Keratinocyte (primary cell): Measurements from ENCODE around the gene PFN1. TPM values are rescaled to one million over a fixed set of nuclear protein-coding genes. Genes with fewer than 3 reads are reported as not detected.

ENCODE experiments used
- DNase-seq: peaks from one replicate; pipeline ENCODE4 v3.0.0-alpha.2; 2011; ENCODE audit warnings: low read depth, missing footprints, low spot score
- FAIRE-seq: peaks from 2 replicates; lab custom pipeline; 2011; peaks lifted over from hg19 to GRCh38; lab: Jason Lieb, UNC
- H2AFZ ChIP-seq: 2 replicates; pipeline ENCODE4 v1.6.0; 2012; ENCODE audit warnings: low read length, control low read depth, inconsistent platforms; ENCODE audit not compliant: control insufficient read depth
- H3K27ac ChIP-seq: 2 replicates; pipeline ENCODE4 v1.5.1; 2011; ENCODE audit warnings: low read length; ENCODE audit not compliant: control insufficient read depth, insufficient read depth
- H3K27me3 ChIP-seq: 3 replicates; pipeline ENCODE4 v1.6.0; 2011; ENCODE audit warnings: low read length; ENCODE audit not compliant: control insufficient read depth, insufficient read depth; ENCODE audit errors: extremely low read depth
- H3K36me3 ChIP-seq, 2 experiments: 2 replicates in 1 of 2; 3 replicates in 1 of 2; pipeline ENCODE4 v1.5.1; 2011; ENCODE audit warnings: low read length in 2 of 2, mild to moderate bottlenecking in 1 of 2; ENCODE audit not compliant: control insufficient read depth in 2 of 2, insufficient read depth in 2 of 2; ENCODE audit errors: extremely low read depth in 1 of 2
- H3K4me1 ChIP-seq: 3 replicates; pipeline ENCODE4 v1.5.1; 2011; ENCODE audit warnings: low read length; ENCODE audit not compliant: control insufficient read depth, insufficient read depth; ENCODE audit errors: extremely low read depth
- H3K4me2 ChIP-seq: 3 replicates; pipeline ENCODE4 v1.6.0; 2011; ENCODE audit warnings: low read depth, low read length; ENCODE audit not compliant: control insufficient read depth, insufficient read depth; ENCODE audit errors: extremely low read depth
- H3K4me3 ChIP-seq, 3 experiments: fragments of 200-600 bp in 1 of 3; sonication (generic) in 1 of 3; 2 replicates in 2 of 3; 3 replicates in 1 of 3; pipeline ENCODE4 v1.5.1; 2011 to 2016; ENCODE audit warnings: low read length in 3 of 3, mild to moderate bottlenecking in 3 of 3, control low read depth in 2 of 3, inconsistent platforms in 1 of 3, low read depth in 1 of 3, mixed read lengths in 1 of 3, mixed run types in 1 of 3, moderate library complexity in 1 of 3; ENCODE audit not compliant: control insufficient read depth in 2 of 3, insufficient read depth in 2 of 3; ENCODE audit errors: extremely low read depth in 1 of 3
- H3K79me2 ChIP-seq: 2 replicates; pipeline ENCODE4 v1.6.0; 2012; ENCODE audit warnings: low read length; ENCODE audit not compliant: control insufficient read depth, insufficient read depth
- H3K9ac ChIP-seq: 3 replicates; pipeline ENCODE4 v1.6.0; 2011; ENCODE audit warnings: low read length; ENCODE audit not compliant: control insufficient read depth, insufficient read depth; ENCODE audit errors: extremely low read depth
- H3K9me1 ChIP-seq: 3 replicates; pipeline ENCODE4 v1.6.0; 2011; ENCODE audit warnings: low read length; ENCODE audit not compliant: control insufficient read depth, insufficient read depth; ENCODE audit errors: extremely low read depth
- H3K9me3 ChIP-seq: 2 replicates; pipeline ENCODE4 v1.5.1; 2012; ENCODE audit warnings: low read depth, low read length; ENCODE audit not compliant: control insufficient read depth
- H4K20me1 ChIP-seq: 3 replicates; pipeline ENCODE4 v1.6.0; 2011; ENCODE audit warnings: low read length; ENCODE audit not compliant: control insufficient read depth, insufficient read depth; ENCODE audit errors: extremely low read depth
- CTCF ChIP-seq, 3 experiments: IDR thresholded peaks in 1 of 3; conservative IDR thresholded peaks in 1 of 3; optimal IDR thresholded peaks in 1 of 3; 2 replicates in 2 of 3; 3 replicates in 1 of 3; pipeline versions ENCODE3 to v1.5.1; 2011; ENCODE audit warnings: low read length in 3 of 3, mild to moderate bottlenecking in 3 of 3, moderate library complexity in 2 of 3, control low read depth in 1 of 3, inconsistent platforms in 1 of 3; ENCODE audit not compliant: insufficient read depth in 2 of 3; ENCODE audit errors: extremely low read depth in 1 of 3
- EZH2 ChIP-seq: IDR thresholded peaks from one replicate; pipeline ENCODE4 v1.6.1; 2012; ENCODE audit warnings: inconsistent platforms, mild to moderate bottlenecking, low read length, moderate library complexity
- dilution Hi-C: fragments of 300-500 bp; cut with MboI; formaldehyde crosslinking; loops from one replicate; pipeline ENCODE4 v1.7.0; 2020; ENCODE audit warnings: low sequenced_read_pairs; ENCODE audit not compliant: extremely low pct_ligation_motif_present
- polyA plus RNA-seq, 5 experiments: library from polyadenylated mRNA; depleted of rRNA in 3 of 5; stranded (reverse) in 3 of 5; stranded (forward) in 1 of 5; unstranded in 1 of 5; fragments of >200 nt; gene quantifications; 1 replicate in 1 of 5; 2 replicates in 3 of 5; 3 replicates in 1 of 5; pipeline versions ENCODE4 v1.2.1 to v1.2.3, GENCODE V29; 2011 to 2012; ENCODE audit warnings: missing spikeins in 2 of 5, low read depth in 1 of 5, low replicate concordance in 1 of 5

Gene PFN1
- polyA plus RNA-seq, 1 donor (not counting 4 experiments of a cell fraction or from before 2014, with no cell fraction given): 1,435 TPM

DNA sequence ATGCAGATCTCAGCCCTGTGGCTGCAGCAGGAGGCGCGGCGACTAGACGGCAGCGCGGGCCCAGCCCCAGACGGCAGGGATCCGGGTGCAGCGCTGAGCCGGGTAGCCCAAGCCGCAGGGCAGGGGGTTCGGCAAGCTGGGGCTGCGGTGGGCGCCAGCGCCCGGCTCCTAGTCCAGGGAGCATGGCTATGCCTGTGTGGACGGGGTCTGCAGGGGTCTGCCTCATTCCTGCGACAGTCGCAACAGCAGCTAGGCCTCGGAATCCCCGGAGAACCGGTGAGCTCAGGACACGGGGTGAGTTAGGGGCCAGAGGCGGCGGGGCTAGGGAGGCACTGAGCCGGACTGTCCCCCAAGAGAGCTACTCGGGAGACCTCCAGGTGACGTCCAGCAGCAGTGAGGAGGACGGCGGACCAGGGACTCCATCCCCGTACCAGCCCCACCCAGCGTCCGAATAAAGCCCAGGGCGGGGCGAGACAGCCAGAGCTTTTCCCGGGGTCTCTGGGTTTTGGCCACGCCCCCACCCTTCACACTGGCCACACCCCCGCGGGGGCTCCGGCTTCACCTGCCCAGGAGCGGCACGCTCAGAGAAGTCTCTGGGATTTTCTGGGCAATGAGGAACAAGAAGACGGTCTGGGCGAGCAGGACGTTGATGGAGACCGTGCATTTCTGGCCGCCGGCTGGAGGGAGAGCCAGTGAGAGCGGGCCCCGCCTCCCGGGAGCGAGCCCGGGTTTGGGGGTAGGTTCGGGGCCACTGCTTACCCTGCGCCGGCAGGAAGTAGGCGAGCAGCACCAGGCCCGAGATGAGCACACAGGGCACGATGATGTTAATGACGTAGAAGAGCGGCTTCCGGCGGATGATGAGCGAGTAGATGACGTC lies 47.9 kb downstream of the PFN1 start:
- no peaks in the 10 kb centered on the region for H3K27me3 ChIP-seq
- peaks cover 8 to 14% of the 10 kb centered on the region in 2 experiments for H3K36me3 ChIP-seq
- H3K27ac ChIP-seq: no peak overlapping the region
- dilution Hi-C loops: no loop called here
- H2AFZ ChIP-seq: no peak overlapping the region
- no peak overlapping the region for H3K9ac ChIP-seq
- peaks cover 15% of the 10 kb centered on the region for H4K20me1 ChIP-seq
- H3K4me2 ChIP-seq: no peak overlapping the region
- no peaks in the 10 kb centered on the region for H3K79me2 ChIP-seq
- no peak for FAIRE-seq
- H3K4me3 ChIP-seq: no peak overlapping the region
- H3K9me1 ChIP-seq: no peaks in the 10 kb centered on the region
- peaks cover 16% of the 10 kb centered on the region for H3K4me1 ChIP-seq
- no peak for DNase-seq
- TF ChIP-seq EZH2 (no peak), CTCF (optimal IDR thresholded peaks at IDR 0.05 in 1 of 3, IDR thresholded peaks at IDR 0.05 in 1 of 3, conservative IDR thresholded peaks at IDR 0.05 in 1 of 3; ENCODE audit: extremely low read depth in 1 of 3, insufficient read depth in 2 of 3, low read length in 3 of 3) (no peak)
- H3K9me3 ChIP-seq: no peaks in the 10 kb centered on the region

DNA sequence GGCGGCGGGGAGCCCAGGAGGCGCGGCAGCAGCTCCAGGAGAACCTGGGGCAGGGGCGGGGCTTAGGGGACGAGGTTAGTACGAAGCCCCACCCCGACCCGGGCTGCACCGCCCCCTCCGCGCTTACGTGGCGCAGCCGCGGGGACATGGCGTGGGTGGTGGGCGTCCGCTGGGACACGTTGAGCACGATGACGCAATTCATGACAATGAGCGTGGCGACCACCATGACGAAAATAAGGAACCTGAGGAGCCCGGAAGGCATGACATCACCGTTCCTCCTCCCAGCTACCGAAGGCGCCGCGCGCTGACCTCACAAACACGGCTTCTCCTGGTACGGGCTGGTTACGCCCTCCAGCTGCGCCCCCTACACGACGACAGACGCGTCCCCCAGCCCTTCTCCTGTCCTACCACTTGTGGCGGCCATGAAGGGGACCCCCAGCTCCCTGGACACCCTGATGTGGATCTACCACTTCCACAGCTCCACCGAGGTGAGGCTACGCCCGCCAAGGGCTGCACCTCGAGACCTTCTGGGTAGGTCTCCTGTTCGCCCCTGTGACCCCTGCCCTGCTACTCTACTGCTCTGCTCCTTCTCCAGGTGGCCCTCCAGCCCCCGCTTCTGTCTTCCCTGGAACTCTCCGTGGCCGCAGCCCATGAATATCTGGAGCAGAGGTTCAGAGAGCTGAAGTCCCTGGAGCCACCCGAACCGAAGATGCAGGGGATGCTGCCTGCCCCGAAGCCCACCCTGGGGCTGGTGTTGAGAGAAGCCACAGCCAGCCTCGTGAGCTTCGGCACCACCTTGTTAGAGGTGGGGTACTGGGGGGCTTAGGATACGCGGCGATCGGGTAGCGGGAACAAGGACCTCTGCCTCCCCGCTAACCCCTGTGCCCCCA lies 48.7 kb downstream of the PFN1 start, which contains the start of gene C17orf107:
TSS of gene C17orf107 (plus strand) at position 196 of the 890 bp plus-strand sequence. CDS start at position 423, 227 bp downstream.
- dilution Hi-C loops: no loop called here
- no peaks in the 10 kb centered on the region for H3K9me3 ChIP-seq
- no peaks in the 10 kb centered on the region for H3K27me3 ChIP-seq
- H3K9ac ChIP-seq: peak within 1 kb of the TSS; percentile 66
- DNase-seq (peak; percentile 90), FAIRE-seq (no peak)
- H4K20me1 ChIP-seq: peaks cover 15% of the 10 kb centered on the region
- peak within 1 kb of the TSS; percentile 30 for H2AFZ ChIP-seq
- TF ChIP-seq CTCF (optimal IDR thresholded peaks at IDR 0.05 in 1 of 3, IDR thresholded peaks at IDR 0.05 in 1 of 3, conservative IDR thresholded peaks at IDR 0.05 in 1 of 3; ENCODE audit: extremely low read depth in 1 of 3, insufficient read depth in 2 of 3, low read length in 3 of 3) (peak in 1 of 3 experiments; percentile 6), EZH2 (no peak)
- H3K4me1 ChIP-seq: peaks cover 16% of the 10 kb centered on the region
- no peaks in the 10 kb centered on the region for H3K79me2 ChIP-seq
- peak within 1 kb of the TSS; percentile 64 for H3K4me2 ChIP-seq
- H3K4me3 ChIP-seq: peak within 1 kb of the TSS in 1 of 3 experiments; percentile 65
- H3K27ac ChIP-seq: no peak within 1 kb of the TSS
- H3K9me1 ChIP-seq: no peaks in the 10 kb centered on the region
- peaks cover 16 to 23% of the 10 kb centered on the region in 2 experiments for H3K36me3 ChIP-seq
